Naive thymus-derived CD4-positive, alpha-beta T cell (primary cell): Measurements from ENCODE around the gene SPAG9. TPM values are rescaled to one million over a fixed set of nuclear protein-coding genes. Genes with fewer than 3 reads are reported as not detected.
"Not testable (repeated sequence)": the region's sequence is repeated elsewhere in the genome, so short reads cannot be mapped to it uniquely, and the experiment has no call there.

Experiments used
- ATAC-seq: fragments of 150-1000 bp; cut with Tn5 transposase; 2 replicates; pipeline ENCODE4 v1.10.0; 2021; ENCODE audit warnings: mild to moderate bottlenecking, moderate library complexity
- CTCF ChIA-PET: fragments of 350-600 bp; sonication (Branson Sonifier 250); formaldehyde crosslinking; loops from one replicate; lab custom pipeline; 2021; ENCODE audit warnings: antibody characterized with exemption; lab: Charles Lee
- POLR2A ChIA-PET: fragments of 350-600 bp; sonication (Branson Sonifier 250); formaldehyde crosslinking; loops from one replicate; lab custom pipeline; 2021; ENCODE audit warnings: antibody characterized with exemption, inconsistent platforms; lab: Charles Lee
- DNase-seq, 9 donors: peaks; one replicate each; pipeline versions ENCODE4 v3.0.0 to v3.0.0-alpha.2; 2020 to 2022; ENCODE audit warnings: mixed read lengths in 1 of 9
- H3K27ac ChIP-seq: one replicate; pipeline ENCODE4 v1.7.0; 2013; ENCODE audit warnings: mild to moderate bottlenecking, low read depth, low read length, moderate library complexity
- H3K27me3 ChIP-seq, 2 donors: one replicate each; pipeline ENCODE4 v1.7.0; 2013; ENCODE audit warnings: low read length in 2 of 2, mild to moderate bottlenecking in 2 of 2, moderate library complexity in 2 of 2; ENCODE audit not compliant: control insufficient read depth in 2 of 2, insufficient read depth in 2 of 2
- H3K36me3 ChIP-seq, 3 experiments: 1 replicate in 2 of 3; 2 replicates in 1 of 3; pipeline ENCODE4 v1.7.0; 2013; ENCODE audit warnings: low read length in 3 of 3, mild to moderate bottlenecking in 3 of 3, moderate library complexity in 1 of 3; ENCODE audit not compliant: insufficient read depth in 3 of 3, control insufficient read depth in 2 of 3
- H3K4me1 ChIP-seq, 2 donors: one replicate each; pipeline ENCODE4 v1.7.0; 2013; ENCODE audit warnings: low read length in 2 of 2, mild to moderate bottlenecking in 2 of 2, moderate library complexity in 1 of 2; ENCODE audit not compliant: control insufficient read depth in 2 of 2, insufficient read depth in 2 of 2
- H3K4me3 ChIP-seq: 2 replicates; pipeline ENCODE4 v1.7.0; 2013; ENCODE audit warnings: mild to moderate bottlenecking, low read length
- H3K9me3 ChIP-seq, 3 experiments: 1 replicate in 2 of 3; 2 replicates in 1 of 3; pipeline ENCODE4 v1.7.0; 2013; ENCODE audit warnings: low read length in 3 of 3; ENCODE audit not compliant: control insufficient read depth in 2 of 3
- H3K27ac Mint-ChIP-seq, 9 donors: one replicate each; pipeline ENCODE4 v1.8.0; 2020 to 2022; ENCODE audit warnings: mixed read lengths in 9 of 9, mild to moderate bottlenecking in 8 of 9, moderate library complexity in 5 of 9, inconsistent platforms in 2 of 9
- H3K27me3 Mint-ChIP-seq, 5 donors: one replicate each; pipeline ENCODE4 v1.8.0; 2021 to 2022; ENCODE audit warnings: mixed read lengths in 5 of 5, mild to moderate bottlenecking in 1 of 5
- H3K36me3 Mint-ChIP-seq, 5 donors: one replicate each; pipeline ENCODE4 v1.8.0; 2020 to 2022; ENCODE audit warnings: mixed read lengths in 5 of 5, mild to moderate bottlenecking in 3 of 5, inconsistent platforms in 1 of 5
- H3K4me1 Mint-ChIP-seq, 7 donors: one replicate each; pipeline ENCODE4 v1.8.0; 2020 to 2022; ENCODE audit warnings: mixed read lengths in 7 of 7, mild to moderate bottlenecking in 3 of 7, inconsistent platforms in 1 of 7
- H3K4me3 Mint-ChIP-seq, 10 donors: one replicate each; pipeline ENCODE4 v1.8.0; 2020 to 2022; ENCODE audit warnings: mild to moderate bottlenecking in 10 of 10, mixed read lengths in 10 of 10, moderate library complexity in 6 of 10, inconsistent platforms in 2 of 10
- H3K9me3 Mint-ChIP-seq, 11 donors: one replicate each; pipeline ENCODE4 v1.8.0; 2020 to 2022; ENCODE audit warnings: mixed read lengths in 11 of 11, mild to moderate bottlenecking in 4 of 11, inconsistent platforms in 1 of 11, moderate library complexity in 1 of 11
- intact Hi-C, 2 donors: fragments of 100-400 bp; cut with micrococcal nuclease; formaldehyde crosslinking; loops; one replicate each; pipeline ENCODE4 v1.15.1; 2023
- polyA plus RNA-seq, 2 donors: library from polyadenylated mRNA; unstranded; fragments of 300-500 nt; fragmentation: Illumina TruSeq; gene quantifications; one replicate each; pipeline ENCODE4 v1.2.3, GENCODE V29; 2021
- total RNA-seq, 6 experiments: library from RNA in 5 of 6; stranded (reverse) in 5 of 6; gene quantifications; 1 replicate in 5 of 6; 2 replicates in 1 of 6; pipeline ENCODE4 v1.2.3 and lab custom pipeline; 2021 to 2026

The SPAG9 gene
- total and polyA plus RNA-seq, 7 experiments from 2014 or later, result 3.3 to 73.4 (median 52.9) TPM

DNA sequence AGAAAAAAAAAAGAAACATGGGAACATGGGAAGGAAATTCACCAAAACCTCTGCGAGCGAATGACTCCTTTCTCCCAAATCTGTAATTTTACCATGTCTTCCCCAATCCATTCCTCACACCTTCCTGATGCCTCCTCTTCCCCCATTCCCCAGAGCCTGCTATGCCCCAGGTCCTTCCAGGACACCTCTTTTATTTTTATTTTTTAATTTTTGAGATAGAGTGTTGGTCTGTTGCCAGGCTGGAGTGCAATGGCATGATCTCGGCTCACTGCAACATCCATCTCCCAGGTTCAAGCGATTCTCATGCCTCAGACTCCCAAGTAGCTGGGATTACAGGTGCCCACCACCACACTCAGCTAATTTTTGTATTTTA is 179.0 kb downstream of the SPAG9 start:
- Mint-ChIP-seq H3K4me1 (peaks cover 15 to 53% (median 33%) of the 10 kb centered on the region in 7 donors), H3K4me3 (peak overlapping the region in 2 of 10 donors; percentile 30 to 79), H3K27ac (peak overlapping the region in 7 of 9 donors; percentile 78 to 95 (median 94))
- ChIA-PET CTCF (interaction anchor here (20.2 kb wide), 1 partner anchor 90 kb away, joined by 393 read pairs; no protein-coding TSS in a partner anchor), POLR2A (interaction anchor here (1.0 to 26.4 kb wide), 4 partner anchors 11 to 112 kb away, joined by 3 to 664 read pairs (median 8); partner anchors contain the start of gene TOB1)
- H3K27me3 Mint-ChIP-seq, DNase-seq, ATAC-seq, H3K36me3 Mint-ChIP-seq, intact Hi-C loops, H3K4me3 ChIP-seq, H3K9me3 Mint-ChIP-seq, H3K9me3 ChIP-seq, H3K27me3 ChIP-seq, H3K36me3 ChIP-seq: not testable (repeated sequence)
- peak overlapping the region; percentile 88 for H3K27ac ChIP-seq
- peaks cover 17 to 29% of the 10 kb centered on the region in 2 donors for H3K4me1 ChIP-seq

DNA sequence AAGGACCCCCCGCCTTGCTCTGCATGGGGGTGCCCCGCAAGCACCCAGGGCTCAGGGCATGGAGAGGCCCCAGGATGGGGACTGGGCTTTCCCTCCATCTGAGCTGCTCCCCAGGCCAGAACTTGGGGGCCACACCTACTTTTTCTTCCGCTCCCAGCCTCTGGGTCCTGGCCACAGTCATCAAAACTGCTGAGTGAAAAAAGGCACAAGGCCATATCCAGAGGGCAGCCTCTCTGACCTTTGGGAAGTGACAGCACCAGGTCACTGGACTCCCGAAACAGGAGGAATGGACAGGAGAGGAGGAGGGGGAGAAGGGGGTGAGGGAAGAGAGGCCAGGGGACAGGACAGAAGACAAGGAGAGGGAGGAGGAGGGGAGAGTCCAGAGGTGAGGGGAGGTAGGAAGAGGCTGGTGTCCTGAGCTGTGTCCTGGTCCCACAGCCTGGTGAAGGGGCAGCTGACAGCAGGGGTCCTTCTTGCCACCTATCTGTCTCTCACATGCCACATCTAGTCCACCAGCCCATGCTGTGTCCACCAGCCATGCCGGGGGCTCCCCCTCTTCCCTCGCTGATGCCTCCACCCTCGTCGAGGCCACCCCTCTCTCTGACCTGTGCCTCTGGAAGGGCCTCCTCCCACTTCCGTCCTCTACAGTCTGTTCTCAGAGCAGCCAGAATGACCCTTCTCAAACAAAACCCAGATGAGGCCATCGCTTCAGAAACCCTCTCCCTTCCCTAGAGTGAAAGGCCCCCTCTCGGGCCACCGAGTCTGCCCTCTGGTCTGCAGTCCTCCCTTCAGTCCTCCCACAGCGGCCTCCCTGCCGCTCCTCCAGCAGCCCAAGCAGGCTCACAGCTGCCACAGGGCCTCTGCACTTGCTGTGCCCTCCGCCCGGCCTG is 180.6 kb downstream of the SPAG9 start:
- Histone ChIP-seq H3K36me3 (no peaks in the 10 kb centered on the region), H3K4me3 (no peak overlapping the region), H3K4me1 (peaks cover 15 to 26% of the 10 kb centered on the region in 2 donors), H3K27ac (no peak overlapping the region), H3K27me3 (no peaks in the 10 kb centered on the region), H3K9me3 (no peaks in the 10 kb centered on the region)
- Mint-ChIP-seq H3K36me3 (peaks cover 0 to 8% (median 0%) of the 10 kb centered on the region in 5 donors), H3K4me1 (peaks cover 15 to 40% (median 30%) of the 10 kb centered on the region in 7 donors), H3K9me3 (no peaks in the 10 kb centered on the region), H3K4me3 (no peak overlapping the region), H3K27ac (peak overlapping the region in 7 of 9 donors; percentile 48 to 95 (median 70)), H3K27me3 (peaks cover 0 to 5% (median 0%) of the 10 kb centered on the region in 5 donors)
- ATAC-seq (no peak), DNase-seq (no peak)
- intact Hi-C loops, result no loop called here
- ChIA-PET CTCF (interaction anchor here (3.2 kb wide), 1 partner anchor 87 kb away, joined by 13 read pairs; no protein-coding TSS in a partner anchor), POLR2A (interaction anchor here (0.8 to 26.4 kb wide), 6 partner anchors 13 to 78 kb away, joined by 3 to 664 read pairs (median 6); partner anchors contain the start of gene TOB1)

DNA sequence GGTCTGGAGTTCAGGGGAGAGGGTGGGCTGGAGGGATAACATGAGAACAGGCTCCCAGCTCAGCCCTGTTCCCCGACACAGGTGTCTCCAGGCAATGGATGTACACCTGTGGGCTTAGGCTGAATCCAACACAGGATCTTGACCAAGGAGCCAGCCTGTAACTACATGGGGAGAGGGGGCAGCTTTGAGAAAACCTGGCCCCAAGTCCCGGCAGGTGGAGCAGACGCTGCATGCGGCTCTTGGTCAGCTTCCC is 181.2 kb downstream of the SPAG9 start:
- Mint-ChIP-seq H3K9me3 (no peaks in the 10 kb centered on the region), H3K4me1 (peaks cover 16 to 41% (median 31%) of the 10 kb centered on the region in 7 donors), H3K4me3 (no peak overlapping the region), H3K36me3 (peaks cover 0 to 8% (median 0%) of the 10 kb centered on the region in 5 donors), H3K27me3 (peaks cover 0 to 5% (median 0%) of the 10 kb centered on the region in 5 donors), H3K27ac (peak overlapping the region in 6 of 9 donors; percentile 9 to 89 (median 61))
- no peak for DNase-seq
- no peaks in the 10 kb centered on the region for H3K36me3 ChIP-seq
- no peaks in the 10 kb centered on the region for H3K27me3 ChIP-seq
- H3K9me3 ChIP-seq, result no peaks in the 10 kb centered on the region
- no peak overlapping the region for H3K4me3 ChIP-seq
- intact Hi-C loops, result no loop called here
- ChIA-PET POLR2A (interaction anchor here (0.9 to 26.4 kb wide), 3 partner anchors 12 to 78 kb away, joined by 3 to 664 read pairs (median 7); partner anchors contain the start of gene TOB1), CTCF (interaction anchor here (3.2 kb wide), 1 partner anchor 86 kb away, joined by 13 read pairs; no protein-coding TSS in a partner anchor)
- ATAC-seq, result no peak
- peaks cover 12 to 22% of the 10 kb centered on the region in 2 donors for H3K4me1 ChIP-seq
- no peak overlapping the region for H3K27ac ChIP-seq

DNA sequence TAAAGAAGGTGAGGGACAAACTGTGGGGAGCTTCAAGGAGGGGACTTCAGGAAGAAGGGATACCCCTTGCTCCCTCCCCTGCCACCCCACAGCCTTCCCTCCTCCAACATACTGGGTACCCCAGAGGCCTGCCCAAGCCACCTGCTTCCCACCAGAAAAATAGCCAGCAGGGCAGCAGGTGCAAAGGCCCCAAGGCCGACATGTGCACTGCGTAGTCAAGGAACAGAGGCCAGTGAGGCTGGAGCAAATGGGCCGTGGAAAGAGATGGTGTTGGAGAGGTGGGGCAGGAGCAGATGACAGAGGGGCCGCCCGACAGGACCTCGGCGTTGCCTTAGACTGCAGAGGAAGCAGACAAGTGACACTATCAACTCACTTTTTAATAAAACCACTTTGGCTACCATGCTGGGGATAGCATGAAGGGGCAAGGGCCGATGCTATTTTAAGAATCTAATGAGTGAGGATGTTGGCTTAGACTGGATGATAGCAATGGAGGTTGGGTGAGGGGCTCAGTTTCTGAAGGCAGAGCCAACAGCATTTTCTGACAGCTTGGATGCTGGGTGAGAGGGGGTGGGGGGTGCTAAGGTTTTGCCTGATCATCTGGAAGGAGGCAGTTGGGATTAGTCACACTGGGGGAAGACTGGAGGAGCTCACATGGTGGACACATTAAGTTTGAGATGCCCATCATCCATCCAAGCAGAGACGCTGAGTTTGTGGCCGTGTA is 181.7 kb downstream of the SPAG9 start:
- peak overlapping the region in 7 of 9 donors; percentile 9 to 89 (median 45) for H3K27ac Mint-ChIP-seq
- ATAC-seq, result no peak

DNA sequence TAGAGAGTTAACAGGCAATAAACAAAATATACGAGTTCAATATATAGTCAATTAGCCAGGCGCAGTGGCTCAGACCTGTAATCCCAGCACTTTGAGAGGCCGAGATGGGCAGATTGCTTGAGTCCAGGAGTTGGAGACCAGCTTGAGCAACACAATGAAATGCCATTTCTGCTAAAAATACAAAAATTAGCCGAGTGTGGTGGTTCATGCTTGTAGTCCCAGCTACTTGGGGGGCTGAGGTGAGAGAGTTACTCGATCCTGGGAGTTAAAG is 184.7 kb downstream of the SPAG9 start:
- intact Hi-C loops, result no loop called here
- H3K27me3 Mint-ChIP-seq, result peaks cover 0 to 10% (median 0%) of the 10 kb centered on the region in 5 donors
- no peaks in the 10 kb centered on the region for H3K27me3 ChIP-seq
- peaks cover 4 to 8% of the 10 kb centered on the region in 2 donors for H3K4me1 ChIP-seq
- H3K27ac Mint-ChIP-seq, result peak overlapping the region in 2 of 9 donors; percentile 19 to 54
- DNase-seq, result no peak
- H3K4me1 Mint-ChIP-seq, result peaks cover 4 to 30% (median 26%) of the 10 kb centered on the region in 7 donors
- no peaks in the 10 kb centered on the region for H3K9me3 ChIP-seq
- no peaks in the 10 kb centered on the region for H3K36me3 ChIP-seq
- H3K27ac ChIP-seq, result no peak overlapping the region
- no peak overlapping the region for H3K4me3 Mint-ChIP-seq
- no peak for ATAC-seq
- H3K36me3 Mint-ChIP-seq, result peaks cover 0 to 3% (median 0%) of the 10 kb centered on the region in 5 donors
- no peak overlapping the region for H3K4me3 ChIP-seq
- CTCF ChIA-PET, result interaction anchor here (1.0 to 1.1 kb wide), 2 partner anchors 10 to 14 kb away, joined by 3 to 4 read pairs; no protein-coding TSS in a partner anchor
- POLR2A ChIA-PET, result interaction anchor here (1.3 to 26.4 kb wide), 5 partner anchors 10 to 74 kb away, joined by 4 to 664 read pairs (median 9); partner anchors contain the start of gene TOB1
- no peaks in the 10 kb centered on the region for H3K9me3 Mint-ChIP-seq

More for the DNA sequence above, 181.7 kb downstream of the SPAG9 start:
- no peak overlapping the region for H3K27ac ChIP-seq
- no peak overlapping the region for H3K4me3 ChIP-seq
- H3K27me3 ChIP-seq, result no peaks in the 10 kb centered on the region
- Mint-ChIP-seq H3K4me1 (peaks cover 19 to 43% (median 34%) of the 10 kb centered on the region in 7 donors), H3K9me3 (no peaks in the 10 kb centered on the region), H3K27me3 (peaks cover 0 to 5% (median 0%) of the 10 kb centered on the region in 5 donors), H3K36me3 (peaks cover 0 to 8% (median 0%) of the 10 kb centered on the region in 5 donors), H3K4me3 (no peak overlapping the region)
- peaks cover 8 to 21% of the 10 kb centered on the region in 2 donors for H3K4me1 ChIP-seq
- intact Hi-C loops, result no loop called here
- ChIA-PET CTCF (interaction anchor here (3.2 kb wide), 1 partner anchor 86 kb away, joined by 13 read pairs; no protein-coding TSS in a partner anchor), POLR2A (interaction anchor here (0.9 to 26.4 kb wide), 4 partner anchors 12 to 87 kb away, joined by 3 to 664 read pairs (median 5); partner anchors contain the start of gene TOB1)
- H3K36me3 ChIP-seq, result no peaks in the 10 kb centered on the region
- DNase-seq, result no peak
- no peaks in the 10 kb centered on the region for H3K9me3 ChIP-seq
